ENCODE measurements around the gene ARL15. TPM values are rescaled to one million over a fixed set of nuclear protein-coding genes. Genes with fewer than 3 reads are reported as not detected.

Gene ARL15
- total RNA-seq, 1 donor from 2014 or later, result 29.5 TPM

DNA sequence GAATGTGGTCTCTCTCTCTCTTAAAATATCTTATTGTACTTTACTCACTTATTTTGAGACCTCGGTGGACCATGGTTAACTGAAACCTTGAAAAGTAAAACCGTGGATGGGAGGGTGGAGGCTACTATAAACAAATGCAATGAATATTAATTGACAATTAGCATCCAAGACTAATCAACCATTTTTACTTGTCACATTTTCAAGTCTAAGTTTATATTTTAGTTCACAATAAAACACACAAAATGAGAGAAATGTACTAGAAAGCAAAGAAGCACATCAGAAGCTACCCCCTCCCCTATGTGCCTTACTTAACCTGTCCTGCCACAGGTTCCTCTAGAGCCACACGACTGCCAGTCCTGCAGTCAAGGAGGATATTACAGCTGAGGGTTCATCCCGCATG is 4.6 kb downstream of the ARL15 start:
- intact Hi-C loops (cut with DNase I), result no loop called here
- DNase-seq (no peak), ATAC-seq (no peak)
- Histone ChIP-seq H3K4me3 (no peak overlapping the region), H3K36me3 (no peaks in the 10 kb centered on the region), H3K27ac (no peak overlapping the region), H3K9me3 (no peaks in the 10 kb centered on the region), H3K4me1 (peaks cover 21% of the 10 kb centered on the region), H3K27me3 (no peaks in the 10 kb centered on the region)
- TF ChIP-seq, protein P1, sequence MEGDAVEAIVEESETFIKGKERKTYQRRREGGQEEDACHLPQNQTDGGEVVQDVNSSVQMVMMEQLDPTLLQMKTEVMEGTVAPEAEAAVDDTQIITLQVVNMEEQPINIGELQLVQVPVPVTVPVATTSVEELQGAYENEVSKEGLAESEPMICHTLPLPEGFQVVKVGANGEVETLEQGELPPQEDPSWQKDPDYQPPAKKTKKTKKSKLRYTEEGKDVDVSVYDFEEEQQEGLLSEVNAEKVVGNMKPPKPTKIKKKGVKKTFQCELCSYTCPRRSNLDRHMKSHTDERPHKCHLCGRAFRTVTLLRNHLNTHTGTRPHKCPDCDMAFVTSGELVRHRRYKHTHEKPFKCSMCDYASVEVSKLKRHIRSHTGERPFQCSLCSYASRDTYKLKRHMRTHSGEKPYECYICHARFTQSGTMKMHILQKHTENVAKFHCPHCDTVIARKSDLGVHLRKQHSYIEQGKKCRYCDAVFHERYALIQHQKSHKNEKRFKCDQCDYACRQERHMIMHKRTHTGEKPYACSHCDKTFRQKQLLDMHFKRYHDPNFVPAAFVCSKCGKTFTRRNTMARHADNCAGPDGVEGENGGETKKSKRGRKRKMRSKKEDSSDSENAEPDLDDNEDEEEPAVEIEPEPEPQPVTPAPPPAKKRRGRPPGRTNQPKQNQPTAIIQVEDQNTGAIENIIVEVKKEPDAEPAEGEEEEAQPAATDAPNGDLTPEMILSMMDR (IDR thresholded peaks at IDR 0.05), result no peak

DNA sequence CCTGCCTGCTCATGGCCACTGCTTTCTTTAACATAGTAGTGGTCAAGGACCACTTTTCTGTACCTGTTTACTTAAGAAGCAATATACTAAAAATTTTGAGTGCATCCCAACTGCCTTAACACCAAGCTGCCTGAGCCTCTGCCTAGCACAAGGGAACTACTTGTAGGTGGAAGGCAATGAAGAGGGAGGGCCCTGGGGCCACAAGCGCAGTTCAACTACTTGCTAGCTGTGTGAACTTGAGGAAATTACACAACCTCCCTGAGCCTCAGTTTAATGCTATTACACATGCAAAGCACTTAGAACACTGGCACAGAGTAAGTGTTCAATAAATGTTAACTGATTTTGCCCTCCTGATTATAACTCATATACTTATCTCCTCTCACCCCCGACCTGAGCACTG is 6.3 kb downstream of the ARL15 start:
- H3K4me1 ChIP-seq, result peaks cover 20% of the 10 kb centered on the region
- ATAC-seq, result peak; percentile 77
- DNase-seq, result peak; percentile 67
- intact Hi-C loops (cut with DNase I), result no loop called here
- H3K4me3 ChIP-seq, result no peak overlapping the region
- no peaks in the 10 kb centered on the region for H3K36me3 ChIP-seq
- H3K27me3 ChIP-seq, result no peaks in the 10 kb centered on the region
- TF ChIP-seq, protein P1 (IDR thresholded peaks at IDR 0.05), result no peak
- H3K9me3 ChIP-seq, result no peaks in the 10 kb centered on the region
- no peak overlapping the region for H3K27ac ChIP-seq

DNA sequence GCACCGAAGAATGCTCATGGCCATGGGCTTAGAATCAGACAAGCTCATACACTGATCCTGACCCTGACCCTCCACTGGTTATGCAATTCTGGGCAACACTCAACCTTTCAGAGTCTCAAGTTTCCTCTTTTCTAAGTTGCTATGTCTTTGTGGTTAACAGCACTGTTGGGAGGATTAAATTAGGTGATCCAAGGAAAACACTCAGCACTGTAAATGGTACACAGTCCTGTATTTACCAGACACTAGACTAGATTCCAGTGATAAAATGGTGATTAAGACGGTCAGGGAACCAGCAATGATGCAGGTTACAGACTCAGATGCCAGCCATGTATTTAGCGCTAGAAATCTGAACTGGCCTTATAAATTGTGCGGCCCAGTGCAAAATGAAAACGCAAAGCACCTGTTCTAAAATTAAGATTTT is 8.1 kb downstream of the ARL15 start:
- intact Hi-C loops (cut with DNase I), result no loop called here

DNA sequence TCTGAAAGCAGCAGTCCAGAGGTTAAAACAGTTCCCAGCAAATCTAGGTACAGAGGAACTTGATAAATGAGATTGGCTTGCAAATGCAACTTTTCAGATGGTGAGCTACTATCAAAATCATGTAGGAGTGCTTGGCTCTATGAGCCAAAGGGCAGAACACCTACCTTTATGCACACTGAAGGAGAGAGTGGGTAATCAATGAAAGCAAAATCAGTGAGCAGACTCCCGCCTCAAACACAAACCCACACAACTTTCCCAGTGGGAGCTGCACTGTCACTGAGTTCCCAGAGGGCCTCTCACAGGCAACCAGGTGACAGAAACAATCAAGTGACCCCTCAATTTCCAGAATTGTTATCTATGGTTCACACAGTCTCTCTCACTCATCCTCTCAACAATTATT is 8.5 kb downstream of the ARL15 start:
- H3K9me3 ChIP-seq, result no peaks in the 10 kb centered on the region
- TF ChIP-seq, protein P1 (IDR thresholded peaks at IDR 0.05), result no peak
- H3K27me3 ChIP-seq, result no peaks in the 10 kb centered on the region
- H3K4me1 ChIP-seq, result peaks cover 20% of the 10 kb centered on the region
- ATAC-seq (no peak), DNase-seq (no peak)
- no peaks in the 10 kb centered on the region for H3K36me3 ChIP-seq
- intact Hi-C loops (cut with DNase I), result no loop called here
- H3K27ac ChIP-seq, result peak overlapping the region; percentile 60
- no peak overlapping the region for H3K4me3 ChIP-seq

More for the DNA sequence above, 8.1 kb downstream of the ARL15 start:
- Histone ChIP-seq H3K4me3 (no peak overlapping the region), H3K27me3 (no peaks in the 10 kb centered on the region), H3K4me1 (peaks cover 16% of the 10 kb centered on the region), H3K36me3 (no peaks in the 10 kb centered on the region), H3K27ac (peak overlapping the region; percentile 60), H3K9me3 (no peaks in the 10 kb centered on the region)
- ATAC-seq (peak; percentile 82), DNase-seq (no peak)
- TF ChIP-seq, protein P1 (IDR thresholded peaks at IDR 0.05), result no peak

DNA sequence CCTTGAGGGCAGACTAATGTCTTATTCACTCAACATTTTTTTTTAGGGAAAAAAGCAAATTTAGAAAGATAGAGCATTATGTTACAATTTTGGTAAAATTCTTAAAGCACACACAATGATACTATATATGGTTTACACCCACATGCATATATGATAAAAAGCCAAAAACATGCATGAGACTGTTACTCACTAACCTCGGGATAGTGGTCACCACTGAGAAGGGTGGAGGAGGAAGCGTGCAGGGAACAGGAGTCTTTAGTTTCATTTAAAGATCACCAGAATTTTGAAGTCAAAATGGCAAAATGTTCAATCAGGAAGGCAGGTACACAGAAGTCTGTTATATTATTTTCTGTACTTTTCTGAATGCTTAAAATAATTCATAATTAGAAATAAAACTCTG is 9.2 kb downstream of the ARL15 start:
- Histone ChIP-seq H3K4me3 (no peak overlapping the region), H3K36me3 (no peaks in the 10 kb centered on the region), H3K27ac (peak overlapping the region; percentile 60), H3K9me3 (no peaks in the 10 kb centered on the region), H3K4me1 (peaks cover 26% of the 10 kb centered on the region), H3K27me3 (no peaks in the 10 kb centered on the region)
- DNase-seq, result no peak
- peak; percentile 67 for ATAC-seq
- intact Hi-C loops (cut with DNase I), result no loop called here
- TF ChIP-seq, protein P1 (IDR thresholded peaks at IDR 0.05), result no peak

DNA sequence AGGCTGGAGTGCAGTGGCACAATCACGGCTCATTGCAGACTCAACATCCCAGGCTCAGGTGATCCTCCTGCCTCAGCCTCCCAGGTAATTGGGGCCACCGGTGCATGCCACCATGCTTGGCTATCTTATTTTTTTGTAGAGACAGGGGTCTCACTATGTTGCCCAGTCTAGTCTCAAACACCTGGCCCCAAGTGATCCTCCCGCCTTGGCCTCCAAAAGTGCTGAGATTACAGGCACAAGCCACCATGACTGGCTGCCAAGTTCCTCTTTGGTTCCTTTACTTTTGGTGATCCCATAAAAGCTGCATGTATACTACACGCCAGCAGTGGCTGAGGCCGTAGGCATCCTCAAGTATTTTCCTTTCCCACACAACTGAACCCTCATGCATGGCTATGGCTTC is 11.4 kb downstream of the ARL15 start:
- no peak for ATAC-seq
- Histone ChIP-seq H3K36me3 (no peaks in the 10 kb centered on the region), H3K4me3 (no peak overlapping the region), H3K9me3 (no peaks in the 10 kb centered on the region), H3K27ac (no peak overlapping the region), H3K4me1 (peaks cover 35% of the 10 kb centered on the region), H3K27me3 (no peaks in the 10 kb centered on the region)
- intact Hi-C loops (cut with DNase I), result no loop called here
- TF ChIP-seq, protein P1 (IDR thresholded peaks at IDR 0.05), result no peak
- DNase-seq, result no peak
